HG02973 (cell line): Measurements from ENCODE around the gene FRAS1.
"Not testable (repeated sequence)": the region's sequence is repeated elsewhere in the genome, so short reads cannot be mapped to it uniquely, and the experiment has no call there.

Experiments used
- ATAC-seq: cut with Tn5 transposase; IDR thresholded peaks from one replicate; pipeline ENCODE4 v1.9.1; 2021; ENCODE audit warnings: moderate library complexity; ENCODE audit not compliant: unreplicated experiment

FRAS1 gene

GRCh38 chr4:78483811-78484210, 426.7 kb downstream of the FRAS1 start:
- ATAC-seq = no peak

GRCh38 chr4:78484574-78484973, 427.5 kb downstream of the FRAS1 start:
- no peak for ATAC-seq

DNA sequence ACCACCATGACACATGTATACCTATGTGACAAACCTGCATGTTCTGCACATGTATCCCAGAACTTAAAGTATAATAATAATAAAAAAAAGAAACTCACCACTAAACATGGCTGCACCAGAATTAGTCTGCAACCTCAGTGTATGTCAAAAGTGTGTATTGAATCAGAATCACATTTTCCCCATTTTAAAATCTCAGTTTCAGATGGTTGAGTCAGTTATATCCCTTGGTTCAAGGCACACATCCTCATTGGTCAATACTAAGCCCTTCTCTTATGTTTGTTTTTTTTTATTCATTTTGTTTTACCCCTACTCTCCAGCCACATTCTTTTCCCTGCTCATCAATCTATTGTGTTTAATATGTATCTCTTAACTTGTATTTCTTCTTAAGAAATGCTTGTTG, 436.6 kb downstream of the FRAS1 start:
- ATAC-seq = no peak

GRCh38 chr4:78496021-78496643, 439.0 kb downstream of the FRAS1 start:
- ATAC-seq = no peak

DNA sequence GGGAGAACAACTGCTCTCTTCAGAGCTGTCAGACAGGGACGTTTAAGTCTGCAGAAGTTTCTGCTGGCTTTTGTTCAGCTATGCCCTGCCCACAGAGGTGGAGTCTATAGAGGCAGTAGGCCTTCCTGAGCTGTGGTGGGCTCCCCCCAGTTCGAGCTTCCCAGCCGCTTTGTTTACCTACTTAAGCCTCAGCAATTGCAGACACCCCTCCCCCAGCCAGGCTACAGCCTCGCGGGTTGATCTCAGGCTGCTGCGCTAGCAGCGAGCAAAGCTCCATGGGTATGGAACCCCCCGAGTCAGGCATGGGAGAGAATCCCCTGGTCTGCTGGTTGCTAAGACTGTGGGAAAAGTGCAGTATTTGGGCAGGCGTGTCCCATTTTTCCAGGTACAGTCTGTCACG, 449.1 kb downstream of the FRAS1 start:
- ATAC-seq = not testable (repeated sequence)

GRCh38 chr4:78509043-78509442, 451.9 kb downstream of the FRAS1 start:
- no peak for ATAC-seq

- ATAC-seq = no peak
Measured at GRCh38 chr4:78510108-78510507, 453.0 kb downstream of the FRAS1 start.

DNA sequence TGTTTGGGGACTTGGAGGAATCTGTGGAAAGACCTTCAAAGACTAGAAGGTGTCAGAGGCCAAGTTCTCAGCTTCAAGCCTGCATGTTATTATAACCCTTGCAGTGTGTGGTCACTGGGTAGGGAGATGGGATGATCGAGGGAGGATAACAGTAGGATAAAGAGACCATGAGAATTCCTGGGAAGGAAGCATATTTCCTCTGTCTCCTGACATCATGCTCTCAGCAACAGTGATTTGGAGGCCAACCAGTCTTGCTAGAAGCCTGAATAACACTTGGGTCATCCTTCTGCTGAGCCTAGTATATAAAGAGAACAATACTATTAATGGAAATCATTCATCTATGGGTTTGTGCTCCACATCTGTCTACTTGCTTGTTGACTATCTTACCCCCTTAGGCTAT, 453.6 kb downstream of the FRAS1 start:
- no peak for ATAC-seq

GRCh38 chr4:78512357-78512920, 455.3 kb downstream of the FRAS1 start:
- ATAC-seq = no peak

- no peak for ATAC-seq
Measured at GRCh38 chr4:78513411-78513975, 456.4 kb downstream of the FRAS1 start.

DNA sequence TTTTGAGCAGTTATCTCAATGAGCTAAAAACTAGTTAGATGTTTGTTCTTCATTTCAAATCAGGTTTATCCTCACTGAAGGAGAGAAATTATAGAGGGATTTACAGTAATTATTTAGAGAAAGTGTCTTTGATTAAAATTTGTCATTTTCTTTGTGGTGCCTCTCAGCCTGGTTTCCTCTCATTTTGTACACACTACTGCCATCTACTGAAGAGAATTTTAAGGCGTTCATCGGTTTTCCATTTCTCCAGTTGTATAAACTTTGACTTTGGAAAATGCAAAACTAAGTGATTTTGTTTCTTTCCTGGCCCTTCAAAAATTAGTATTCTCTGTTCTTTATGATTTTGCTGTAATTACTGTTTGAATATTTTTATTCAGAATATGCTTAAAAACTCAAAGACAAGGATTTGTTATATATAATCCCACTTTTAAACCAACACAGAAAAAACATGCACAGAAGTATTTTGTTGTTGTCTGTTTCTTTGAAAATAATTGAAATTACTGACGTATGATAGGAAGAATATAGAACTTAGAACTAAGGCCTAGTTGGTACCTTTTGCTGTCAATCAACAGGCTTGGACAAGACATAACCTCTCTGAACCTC, 460.0 kb downstream of the FRAS1 start:
- ATAC-seq = no peak

DNA sequence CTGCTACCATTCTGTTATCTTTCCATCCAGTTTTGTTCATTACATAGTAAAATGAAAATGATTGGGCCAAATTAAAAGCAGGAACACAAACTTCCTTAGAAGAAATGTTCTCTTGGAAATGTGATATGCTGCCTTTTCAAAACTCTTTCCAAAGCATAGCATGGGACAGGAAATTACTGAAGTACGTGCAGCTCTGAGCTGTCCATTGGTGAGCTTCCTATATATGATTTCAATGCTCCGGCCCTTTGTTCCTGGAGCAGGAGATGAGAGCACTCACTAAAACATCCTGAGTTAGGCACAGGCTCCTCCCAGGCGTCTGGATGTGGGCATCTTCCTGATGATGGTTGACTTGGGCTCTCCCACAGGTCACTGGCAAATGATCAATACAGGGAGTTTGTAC, 461.4 kb downstream of the FRAS1 start:
- ATAC-seq = no peak

- no peak for ATAC-seq
Measured at GRCh38 chr4:78519962-78520361, 462.8 kb downstream of the FRAS1 start.

- no peak for ATAC-seq
Measured at GRCh38 chr4:78520808-78521226, 463.7 kb downstream of the FRAS1 start.

- no peak for ATAC-seq
Measured at GRCh38 chr4:78524009-78524408, 466.9 kb downstream of the FRAS1 start.

DNA sequence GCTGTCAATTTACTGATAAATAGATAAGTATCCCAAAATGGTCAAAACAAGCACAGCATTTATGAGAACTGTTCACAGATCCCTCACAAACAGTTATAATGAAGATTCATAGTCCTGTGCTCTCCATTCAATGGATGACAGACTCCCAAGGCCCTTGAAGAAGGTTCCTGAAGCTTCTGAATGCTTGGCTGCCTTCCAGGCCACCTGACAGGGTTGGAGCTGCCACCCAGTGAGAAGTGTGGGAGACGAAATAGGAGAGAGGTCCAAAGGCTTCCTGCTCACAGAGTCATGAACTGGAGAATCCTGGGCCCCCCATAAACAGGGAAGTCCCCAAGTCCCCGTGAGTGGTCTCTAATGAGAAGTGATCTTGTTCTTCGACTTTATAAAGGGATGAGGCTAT, 468.4 kb downstream of the FRAS1 start:
- no peak for ATAC-seq

GRCh38 chr4:78527103-78527502, 470.0 kb downstream of the FRAS1 start:
- ATAC-seq = no peak

DNA sequence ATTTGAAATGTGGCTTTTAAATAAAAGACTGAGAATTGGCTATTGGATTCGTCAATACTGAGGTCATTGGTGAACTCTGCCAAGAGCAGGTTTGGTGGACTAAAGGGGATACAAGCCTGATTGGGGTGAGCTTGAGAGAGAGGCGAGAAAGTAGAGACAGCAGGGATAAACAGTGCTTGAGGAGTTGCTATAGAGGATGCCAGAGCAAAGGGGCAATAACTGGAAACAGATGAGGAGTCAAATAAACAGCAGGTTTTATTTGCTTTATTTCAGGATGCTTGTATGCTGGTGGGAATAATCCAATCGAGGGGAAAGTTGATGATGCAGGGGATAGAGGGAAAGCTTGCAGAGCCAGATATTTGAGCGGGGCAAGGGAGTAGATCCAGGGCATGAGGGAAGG, 470.4 kb downstream of the FRAS1 start:
- no peak for ATAC-seq

GRCh38 chr4:78528327-78528726, 471.2 kb downstream of the FRAS1 start:
- no peak for ATAC-seq

GRCh38 chr4:78529569-78530209, 472.6 kb downstream of the FRAS1 start:
- ATAC-seq = no peak

- no peak for ATAC-seq
Measured at GRCh38 chr4:78532046-78532445, 474.9 kb downstream of the FRAS1 start.

DNA sequence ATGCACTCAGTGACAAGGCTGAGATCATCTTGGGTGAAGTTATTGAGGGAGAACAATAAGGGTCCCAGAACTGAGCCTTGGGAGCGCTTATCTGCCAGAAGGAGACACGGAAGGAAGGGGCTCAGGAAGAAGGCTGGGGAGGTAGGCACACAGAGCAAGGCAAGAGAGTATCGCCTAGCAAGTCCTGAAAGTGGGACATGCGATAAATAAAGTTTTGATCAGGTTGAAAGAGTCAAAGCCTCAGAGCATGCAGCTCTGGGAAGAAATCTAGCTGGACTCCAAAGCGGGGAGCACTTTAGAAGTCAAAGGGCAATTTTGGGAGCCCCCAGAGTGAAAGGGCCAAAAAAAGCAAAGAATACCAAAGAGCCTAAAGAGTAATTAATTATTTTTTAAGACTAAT, 476.7 kb downstream of the FRAS1 start:
- ATAC-seq = no peak
